Keratinocyte (primary cell): ENCODE data around the gene MAP3K5. TPM values are rescaled to one million over a fixed set of nuclear protein-coding genes. Genes with fewer than 3 reads are reported as not detected.

Source experiments
- DNase-seq: peaks from one replicate; pipeline ENCODE4 v3.0.0-alpha.2; 2011; ENCODE audit warnings: low read depth, missing footprints, low spot score
- FAIRE-seq: peaks from 2 replicates; lab custom pipeline; 2011; peaks lifted over from hg19 to GRCh38; lab: Jason Lieb, UNC
- H2AFZ ChIP-seq: 2 replicates; pipeline ENCODE4 v1.6.0; 2012; ENCODE audit warnings: low read length, control low read depth, inconsistent platforms; ENCODE audit not compliant: control insufficient read depth
- H3K27ac ChIP-seq: 2 replicates; pipeline ENCODE4 v1.5.1; 2011; ENCODE audit warnings: low read length; ENCODE audit not compliant: control insufficient read depth, insufficient read depth
- H3K27me3 ChIP-seq: 3 replicates; pipeline ENCODE4 v1.6.0; 2011; ENCODE audit warnings: low read length; ENCODE audit not compliant: control insufficient read depth, insufficient read depth; ENCODE audit errors: extremely low read depth
- H3K36me3 ChIP-seq, 2 experiments: 2 replicates in 1 of 2; 3 replicates in 1 of 2; pipeline ENCODE4 v1.5.1; 2011; ENCODE audit warnings: low read length in 2 of 2, mild to moderate bottlenecking in 1 of 2; ENCODE audit not compliant: control insufficient read depth in 2 of 2, insufficient read depth in 2 of 2; ENCODE audit errors: extremely low read depth in 1 of 2
- H3K4me1 ChIP-seq: 3 replicates; pipeline ENCODE4 v1.5.1; 2011; ENCODE audit warnings: low read length; ENCODE audit not compliant: control insufficient read depth, insufficient read depth; ENCODE audit errors: extremely low read depth
- H3K4me2 ChIP-seq: 3 replicates; pipeline ENCODE4 v1.6.0; 2011; ENCODE audit warnings: low read depth, low read length; ENCODE audit not compliant: control insufficient read depth, insufficient read depth; ENCODE audit errors: extremely low read depth
- H3K4me3 ChIP-seq, 3 experiments: fragments of 200-600 bp in 1 of 3; sonication (generic) in 1 of 3; 2 replicates in 2 of 3; 3 replicates in 1 of 3; pipeline ENCODE4 v1.5.1; 2011 to 2016; ENCODE audit warnings: low read length in 3 of 3, mild to moderate bottlenecking in 3 of 3, control low read depth in 2 of 3, inconsistent platforms in 1 of 3, low read depth in 1 of 3, mixed read lengths in 1 of 3, mixed run types in 1 of 3, moderate library complexity in 1 of 3; ENCODE audit not compliant: control insufficient read depth in 2 of 3, insufficient read depth in 2 of 3; ENCODE audit errors: extremely low read depth in 1 of 3
- H3K79me2 ChIP-seq: 2 replicates; pipeline ENCODE4 v1.6.0; 2012; ENCODE audit warnings: low read length; ENCODE audit not compliant: control insufficient read depth, insufficient read depth
- H3K9ac ChIP-seq: 3 replicates; pipeline ENCODE4 v1.6.0; 2011; ENCODE audit warnings: low read length; ENCODE audit not compliant: control insufficient read depth, insufficient read depth; ENCODE audit errors: extremely low read depth
- H3K9me1 ChIP-seq: 3 replicates; pipeline ENCODE4 v1.6.0; 2011; ENCODE audit warnings: low read length; ENCODE audit not compliant: control insufficient read depth, insufficient read depth; ENCODE audit errors: extremely low read depth
- H3K9me3 ChIP-seq: 2 replicates; pipeline ENCODE4 v1.5.1; 2012; ENCODE audit warnings: low read depth, low read length; ENCODE audit not compliant: control insufficient read depth
- H4K20me1 ChIP-seq: 3 replicates; pipeline ENCODE4 v1.6.0; 2011; ENCODE audit warnings: low read length; ENCODE audit not compliant: control insufficient read depth, insufficient read depth; ENCODE audit errors: extremely low read depth
- EZH2 ChIP-seq: IDR thresholded peaks from one replicate; pipeline ENCODE4 v1.6.1; 2012; ENCODE audit warnings: inconsistent platforms, mild to moderate bottlenecking, low read length, moderate library complexity
- dilution Hi-C: fragments of 300-500 bp; cut with MboI; formaldehyde crosslinking; loops from one replicate; pipeline ENCODE4 v1.7.0; 2020; ENCODE audit warnings: low sequenced_read_pairs; ENCODE audit not compliant: extremely low pct_ligation_motif_present
- polyA plus RNA-seq, 5 experiments: library from polyadenylated mRNA; depleted of rRNA in 3 of 5; stranded (reverse) in 3 of 5; stranded (forward) in 1 of 5; unstranded in 1 of 5; fragments of >200 nt; gene quantifications; 1 replicate in 1 of 5; 2 replicates in 3 of 5; 3 replicates in 1 of 5; pipeline versions ENCODE4 v1.2.1 to v1.2.3, GENCODE V29; 2011 to 2012; ENCODE audit warnings: missing spikeins in 2 of 5, low read depth in 1 of 5, low replicate concordance in 1 of 5
- TF ChIP-seq, protein P1 (sequence below), 3 experiments: IDR thresholded peaks in 1 of 3; conservative IDR thresholded peaks in 1 of 3; optimal IDR thresholded peaks in 1 of 3; 2 replicates in 2 of 3; 3 replicates in 1 of 3; pipeline versions ENCODE3 to v1.5.1; 2011; ENCODE audit warnings: low read length in 3 of 3, mild to moderate bottlenecking in 3 of 3, moderate library complexity in 2 of 3, control low read depth in 1 of 3, inconsistent platforms in 1 of 3; ENCODE audit not compliant: insufficient read depth in 2 of 3; ENCODE audit errors: extremely low read depth in 1 of 3

MAP3K5 gene
- polyA plus RNA-seq, 1 donor (not counting 4 experiments of a cell fraction or from before 2014, with no cell fraction given): 3.4 TPM

DNA sequence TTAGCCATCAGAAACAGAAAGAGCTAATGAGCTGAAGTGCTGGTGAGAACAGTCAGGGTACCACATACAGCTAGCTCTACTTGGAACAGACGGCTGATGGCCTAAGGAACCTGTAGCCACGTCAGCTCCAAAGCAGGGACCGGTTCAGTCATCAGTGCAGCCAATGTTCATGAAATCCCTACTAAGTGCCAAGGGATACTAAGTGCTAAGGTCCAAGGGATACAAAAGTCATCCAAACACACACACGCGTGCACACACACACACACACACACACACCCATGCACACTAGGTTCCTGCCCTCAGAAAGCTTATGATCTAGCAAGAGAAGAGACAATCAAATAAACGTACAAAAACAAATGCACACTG is 53.6 kb downstream of the MAP3K5 start:
- Histone ChIP-seq H3K36me3 (no peaks in the 10 kb centered on the region), H3K4me2 (no peak overlapping the region), H4K20me1 (no peaks in the 10 kb centered on the region), H3K27ac (no peak overlapping the region), H3K79me2 (no peaks in the 10 kb centered on the region), H2AFZ (no peak overlapping the region), H3K9ac (no peak overlapping the region), H3K9me1 (no peaks in the 10 kb centered on the region), H3K4me3 (no peak overlapping the region), H3K4me1 (no peaks in the 10 kb centered on the region), H3K27me3 (no peaks in the 10 kb centered on the region), H3K9me3 (no peaks in the 10 kb centered on the region)
- TF ChIP-seq EZH2: no peak
- TF ChIP-seq, protein P1, sequence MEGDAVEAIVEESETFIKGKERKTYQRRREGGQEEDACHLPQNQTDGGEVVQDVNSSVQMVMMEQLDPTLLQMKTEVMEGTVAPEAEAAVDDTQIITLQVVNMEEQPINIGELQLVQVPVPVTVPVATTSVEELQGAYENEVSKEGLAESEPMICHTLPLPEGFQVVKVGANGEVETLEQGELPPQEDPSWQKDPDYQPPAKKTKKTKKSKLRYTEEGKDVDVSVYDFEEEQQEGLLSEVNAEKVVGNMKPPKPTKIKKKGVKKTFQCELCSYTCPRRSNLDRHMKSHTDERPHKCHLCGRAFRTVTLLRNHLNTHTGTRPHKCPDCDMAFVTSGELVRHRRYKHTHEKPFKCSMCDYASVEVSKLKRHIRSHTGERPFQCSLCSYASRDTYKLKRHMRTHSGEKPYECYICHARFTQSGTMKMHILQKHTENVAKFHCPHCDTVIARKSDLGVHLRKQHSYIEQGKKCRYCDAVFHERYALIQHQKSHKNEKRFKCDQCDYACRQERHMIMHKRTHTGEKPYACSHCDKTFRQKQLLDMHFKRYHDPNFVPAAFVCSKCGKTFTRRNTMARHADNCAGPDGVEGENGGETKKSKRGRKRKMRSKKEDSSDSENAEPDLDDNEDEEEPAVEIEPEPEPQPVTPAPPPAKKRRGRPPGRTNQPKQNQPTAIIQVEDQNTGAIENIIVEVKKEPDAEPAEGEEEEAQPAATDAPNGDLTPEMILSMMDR (optimal IDR thresholded peaks at IDR 0.05 in 1 of 3, IDR thresholded peaks at IDR 0.05 in 1 of 3, conservative IDR thresholded peaks at IDR 0.05 in 1 of 3; ENCODE audit: extremely low read depth in 1 of 3, insufficient read depth in 2 of 3, low read length in 3 of 3): no peak
- FAIRE-seq (no peak), DNase-seq (no peak)
- dilution Hi-C loops: no loop called here

DNA sequence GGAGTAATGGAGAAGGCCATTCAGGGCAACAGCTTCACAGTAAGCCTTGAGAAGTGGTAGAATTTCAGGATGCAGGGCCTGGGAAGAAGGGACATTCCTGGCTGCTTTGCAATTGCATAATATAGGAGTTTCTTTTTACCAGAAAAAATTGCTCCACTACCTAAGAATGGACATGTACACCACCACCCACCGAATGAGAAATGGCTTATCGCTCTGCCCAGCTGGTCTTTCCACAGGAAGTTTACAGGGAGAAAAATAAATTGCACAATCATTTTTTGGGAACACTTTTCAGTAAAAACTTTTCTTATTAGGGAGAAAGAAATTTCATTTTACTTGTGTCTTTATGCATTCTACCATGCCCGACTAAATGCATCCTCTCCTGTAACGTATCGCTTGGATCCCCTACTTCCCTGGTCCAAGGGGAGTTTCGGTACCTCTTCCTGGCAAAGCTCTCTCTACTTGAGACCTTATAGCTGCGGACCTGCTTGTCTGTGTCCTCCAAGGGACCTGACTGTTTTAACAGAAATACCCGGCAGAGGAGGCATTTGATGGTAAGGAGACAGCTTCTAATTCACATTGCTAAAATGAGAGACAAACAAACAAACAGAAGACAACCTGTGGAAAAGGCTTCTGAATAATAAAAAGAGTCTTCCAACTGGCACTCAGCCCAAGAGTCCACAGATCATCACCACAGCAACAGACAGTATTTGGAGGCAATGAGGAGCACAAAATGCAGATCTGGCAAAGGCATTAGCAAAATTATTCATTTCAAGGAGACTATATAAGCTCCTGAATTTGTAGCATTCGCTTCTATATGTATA is 54.2 kb downstream of the MAP3K5 start:
- Histone ChIP-seq H2AFZ (no peak overlapping the region), H3K27ac (no peak overlapping the region), H3K9me3 (no peaks in the 10 kb centered on the region), H3K4me3 (no peak overlapping the region), H3K9ac (no peak overlapping the region), H3K27me3 (no peaks in the 10 kb centered on the region), H3K79me2 (no peaks in the 10 kb centered on the region), H3K4me2 (no peak overlapping the region), H3K9me1 (no peaks in the 10 kb centered on the region), H4K20me1 (no peaks in the 10 kb centered on the region), H3K36me3 (no peaks in the 10 kb centered on the region), H3K4me1 (no peaks in the 10 kb centered on the region)
- TF ChIP-seq, protein P1 (optimal IDR thresholded peaks at IDR 0.05 in 1 of 3, IDR thresholded peaks at IDR 0.05 in 1 of 3, conservative IDR thresholded peaks at IDR 0.05 in 1 of 3; ENCODE audit: extremely low read depth in 1 of 3, insufficient read depth in 2 of 3, low read length in 3 of 3): no peak
- no peak for TF ChIP-seq EZH2
- dilution Hi-C loops: no loop called here
- DNase-seq (no peak), FAIRE-seq (no peak)
